Measurements from ENCODE around the gene PTGDS. TPM values are rescaled to one million over a fixed set of nuclear protein-coding genes. Genes with fewer than 3 reads are reported as not detected.

The PTGDS gene
- total RNA-seq, 1 donor from 2014 or later = 3.8 TPM

DNA sequence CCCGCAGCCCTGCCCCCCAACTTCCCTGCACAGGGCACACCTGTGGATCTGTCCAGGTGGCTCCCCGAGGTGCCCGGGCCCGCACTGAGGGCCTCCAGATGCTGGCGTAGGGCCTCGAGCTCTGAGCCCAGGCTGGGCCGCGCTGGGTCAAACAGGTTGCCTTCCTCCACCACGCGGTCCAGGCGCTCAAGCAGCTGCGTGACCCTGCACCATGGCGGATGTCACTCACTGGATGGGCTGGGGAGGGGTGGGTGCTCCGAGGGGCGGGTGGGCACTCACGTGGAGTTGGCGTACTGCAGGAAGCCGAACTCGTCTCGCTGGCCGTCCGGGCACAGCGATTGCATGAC lies 45.3 kb downstream of the PTGDS start:
- DNase-seq (ENCODE audit: low read depth) = no peak

DNA sequence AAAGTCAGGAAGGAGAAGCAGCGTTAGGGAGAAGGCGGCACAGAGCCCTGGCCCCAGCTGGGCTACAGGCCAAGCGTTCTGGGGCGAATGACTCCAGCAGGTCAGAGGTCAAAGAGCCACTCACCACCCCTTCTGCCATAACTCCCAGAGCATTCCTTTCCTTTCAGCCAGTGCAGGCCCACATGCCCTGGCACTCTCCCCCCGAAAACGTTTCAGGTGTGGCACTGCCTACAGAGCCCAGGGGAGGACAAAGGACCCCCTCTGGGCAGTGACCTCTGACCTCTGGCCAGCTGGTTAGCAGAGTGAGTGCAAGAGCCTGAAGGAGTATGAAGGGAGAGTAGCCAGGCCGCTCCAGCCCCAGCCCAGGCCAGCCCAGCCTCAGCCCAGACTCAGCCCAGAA lies 45.9 kb downstream of the PTGDS start:
- DNase-seq (ENCODE audit: low read depth) = no peak
- peaks cover 2% of the 10 kb centered on the region for H3K36me3 ChIP-seq (ENCODE audit: control insufficient read depth, insufficient read depth, low read length)
- H3K27me3 ChIP-seq (ENCODE audit: control insufficient read depth, insufficient read depth, low read length) = peaks cover 2% of the 10 kb centered on the region
- TF ChIP-seq, protein P1, sequence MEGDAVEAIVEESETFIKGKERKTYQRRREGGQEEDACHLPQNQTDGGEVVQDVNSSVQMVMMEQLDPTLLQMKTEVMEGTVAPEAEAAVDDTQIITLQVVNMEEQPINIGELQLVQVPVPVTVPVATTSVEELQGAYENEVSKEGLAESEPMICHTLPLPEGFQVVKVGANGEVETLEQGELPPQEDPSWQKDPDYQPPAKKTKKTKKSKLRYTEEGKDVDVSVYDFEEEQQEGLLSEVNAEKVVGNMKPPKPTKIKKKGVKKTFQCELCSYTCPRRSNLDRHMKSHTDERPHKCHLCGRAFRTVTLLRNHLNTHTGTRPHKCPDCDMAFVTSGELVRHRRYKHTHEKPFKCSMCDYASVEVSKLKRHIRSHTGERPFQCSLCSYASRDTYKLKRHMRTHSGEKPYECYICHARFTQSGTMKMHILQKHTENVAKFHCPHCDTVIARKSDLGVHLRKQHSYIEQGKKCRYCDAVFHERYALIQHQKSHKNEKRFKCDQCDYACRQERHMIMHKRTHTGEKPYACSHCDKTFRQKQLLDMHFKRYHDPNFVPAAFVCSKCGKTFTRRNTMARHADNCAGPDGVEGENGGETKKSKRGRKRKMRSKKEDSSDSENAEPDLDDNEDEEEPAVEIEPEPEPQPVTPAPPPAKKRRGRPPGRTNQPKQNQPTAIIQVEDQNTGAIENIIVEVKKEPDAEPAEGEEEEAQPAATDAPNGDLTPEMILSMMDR (IDR thresholded peaks at IDR 0.05; ENCODE audit: insufficient read depth, low read length, poor library complexity, severe bottlenecking) = no peak
- no peak overlapping the region for H3K4me3 ChIP-seq (ENCODE audit: low read depth, low read length)

More for the DNA sequence above, 45.3 kb downstream of the PTGDS start:
- Histone ChIP-seq H3K27me3 (ENCODE audit: control insufficient read depth, insufficient read depth, low read length) (peaks cover 2% of the 10 kb centered on the region), H3K36me3 (ENCODE audit: control insufficient read depth, insufficient read depth, low read length) (peaks cover 2% of the 10 kb centered on the region), H3K4me3 (ENCODE audit: low read depth, low read length) (no peak overlapping the region)
- TF ChIP-seq, protein P1 (IDR thresholded peaks at IDR 0.05; ENCODE audit: insufficient read depth, low read length, poor library complexity, severe bottlenecking) = no peak

- peaks cover 2% of the 10 kb centered on the region for H3K36me3 ChIP-seq (ENCODE audit: control insufficient read depth, insufficient read depth, low read length)
- H3K27me3 ChIP-seq (ENCODE audit: control insufficient read depth, insufficient read depth, low read length) = peaks cover 2% of the 10 kb centered on the region
- DNase-seq (ENCODE audit: low read depth) = no peak
- TF ChIP-seq, protein P1 (IDR thresholded peaks at IDR 0.05; ENCODE audit: insufficient read depth, low read length, poor library complexity, severe bottlenecking) = no peak
- no peak overlapping the region for H3K4me3 ChIP-seq (ENCODE audit: low read depth, low read length)
Observed at GRCh38 chr9:137023583-137023991, 46.3 kb downstream of the PTGDS start.

DNA sequence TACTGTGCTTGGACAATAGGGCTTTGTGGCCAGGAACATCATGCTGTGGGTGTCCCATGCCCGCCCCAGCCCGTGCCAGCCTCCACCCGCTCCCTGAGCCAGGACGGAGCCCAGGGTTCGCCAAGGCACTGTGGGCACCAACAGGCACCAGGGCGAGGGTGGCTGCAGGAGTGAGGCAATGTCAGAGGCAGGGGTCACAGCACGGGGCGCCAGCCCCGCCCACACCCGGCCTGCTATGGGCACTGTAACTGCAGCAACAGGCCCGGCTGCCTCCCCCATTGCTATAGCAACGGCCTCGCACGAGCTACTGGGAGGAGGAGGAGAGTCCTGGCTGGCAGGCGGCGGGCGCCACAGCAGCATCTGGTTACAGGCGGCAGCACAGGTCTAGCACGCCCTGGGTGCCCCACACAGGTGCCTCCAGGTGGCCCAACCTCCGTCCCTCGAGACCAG lies 48.2 kb downstream of the PTGDS start:
- no peak for DNase-seq (ENCODE audit: low read depth)
- TF ChIP-seq, protein P1 (IDR thresholded peaks at IDR 0.05; ENCODE audit: insufficient read depth, low read length, poor library complexity, severe bottlenecking) = peak; percentile 10
- Histone ChIP-seq H3K36me3 (ENCODE audit: control insufficient read depth, insufficient read depth, low read length) (peaks cover 2% of the 10 kb centered on the region), H3K4me3 (ENCODE audit: low read depth, low read length) (no peak overlapping the region), H3K27me3 (ENCODE audit: control insufficient read depth, insufficient read depth, low read length) (peaks cover 2% of the 10 kb centered on the region)

GRCh38 chr9:137026384-137026783 lies 49.1 kb downstream of the PTGDS start:
- TF ChIP-seq, protein P1 (IDR thresholded peaks at IDR 0.05; ENCODE audit: insufficient read depth, low read length, poor library complexity, severe bottlenecking) = no peak
- no peak for DNase-seq (ENCODE audit: low read depth)
- peaks cover 2% of the 10 kb centered on the region for H3K36me3 ChIP-seq (ENCODE audit: control insufficient read depth, insufficient read depth, low read length)
- H3K4me3 ChIP-seq (ENCODE audit: low read depth, low read length) = no peak overlapping the region
- H3K27me3 ChIP-seq (ENCODE audit: control insufficient read depth, insufficient read depth, low read length) = peaks cover 2% of the 10 kb centered on the region

DNA sequence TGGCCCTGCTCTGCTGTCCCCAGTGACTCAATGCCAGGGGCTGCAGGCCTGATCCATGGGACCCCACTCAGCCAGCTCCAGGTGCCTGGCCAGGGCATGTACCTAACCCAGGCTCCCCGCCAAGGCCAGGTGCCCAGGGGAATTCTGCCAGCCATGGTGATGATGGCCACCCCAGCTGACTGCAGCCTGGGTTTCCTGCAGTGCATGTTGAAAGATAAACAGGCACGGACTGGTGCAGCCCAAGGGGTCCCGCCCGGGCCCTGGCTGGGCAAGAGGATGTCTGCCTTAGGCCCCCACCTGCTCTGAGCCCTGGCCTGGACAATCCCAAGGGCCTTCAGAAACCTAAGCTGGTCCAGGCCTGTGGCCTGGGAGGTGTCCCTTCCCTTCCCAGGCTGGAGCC lies 49.5 kb downstream of the PTGDS start:
- H3K27me3 ChIP-seq (ENCODE audit: control insufficient read depth, insufficient read depth, low read length) = peaks cover 4% of the 10 kb centered on the region
- DNase-seq (ENCODE audit: low read depth) = no peak
- H3K4me3 ChIP-seq (ENCODE audit: low read depth, low read length) = no peak overlapping the region
- H3K36me3 ChIP-seq (ENCODE audit: control insufficient read depth, insufficient read depth, low read length) = peaks cover 2% of the 10 kb centered on the region
- TF ChIP-seq, protein P1 (IDR thresholded peaks at IDR 0.05; ENCODE audit: insufficient read depth, low read length, poor library complexity, severe bottlenecking) = no peak
